GM19240 (cell line): Measurements from ENCODE around the gene IL37.
"Not testable (repeated sequence)": the region's sequence is repeated elsewhere in the genome, so short reads cannot be mapped to it uniquely, and the experiment has no call there.

Experiments
- DNase-seq: peaks from one replicate; pipeline ENCODE4 v3.0.0; 2011; ENCODE audit warnings: low spot score; ENCODE audit not compliant: insufficient read length

The IL37 gene

GRCh38 chr2:112889976-112890375 is 21.0 kb upstream of the IL37 start:
- DNase-seq, result no peak

GRCh38 chr2:112891385-112891831 is 19.6 kb upstream of the IL37 start:
- no peak for DNase-seq

- no peak for DNase-seq
Observed at GRCh38 chr2:112893752-112894151, 17.2 kb upstream of the IL37 start.

- DNase-seq, result no peak
Observed at GRCh38 chr2:112896909-112897623, 13.9 kb upstream of the IL37 start.

DNA sequence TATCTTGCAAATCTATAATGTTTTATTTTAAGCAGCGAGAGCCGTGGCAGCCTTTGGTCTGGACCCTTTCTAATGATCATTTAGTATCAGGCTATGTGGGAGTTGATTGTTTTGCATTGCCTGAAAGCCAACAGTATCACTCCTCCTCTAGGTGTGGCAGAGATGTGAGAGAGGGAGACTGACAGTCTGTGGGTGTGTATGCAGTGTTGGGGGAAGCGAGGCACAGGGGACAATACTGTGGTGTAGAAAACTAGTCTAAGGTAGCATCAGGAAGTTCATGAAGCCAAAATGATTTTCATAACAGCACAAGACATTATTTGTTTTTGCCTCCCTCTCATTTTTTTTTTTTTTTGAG is 13.4 kb upstream of the IL37 start:
- no peak for DNase-seq

DNA sequence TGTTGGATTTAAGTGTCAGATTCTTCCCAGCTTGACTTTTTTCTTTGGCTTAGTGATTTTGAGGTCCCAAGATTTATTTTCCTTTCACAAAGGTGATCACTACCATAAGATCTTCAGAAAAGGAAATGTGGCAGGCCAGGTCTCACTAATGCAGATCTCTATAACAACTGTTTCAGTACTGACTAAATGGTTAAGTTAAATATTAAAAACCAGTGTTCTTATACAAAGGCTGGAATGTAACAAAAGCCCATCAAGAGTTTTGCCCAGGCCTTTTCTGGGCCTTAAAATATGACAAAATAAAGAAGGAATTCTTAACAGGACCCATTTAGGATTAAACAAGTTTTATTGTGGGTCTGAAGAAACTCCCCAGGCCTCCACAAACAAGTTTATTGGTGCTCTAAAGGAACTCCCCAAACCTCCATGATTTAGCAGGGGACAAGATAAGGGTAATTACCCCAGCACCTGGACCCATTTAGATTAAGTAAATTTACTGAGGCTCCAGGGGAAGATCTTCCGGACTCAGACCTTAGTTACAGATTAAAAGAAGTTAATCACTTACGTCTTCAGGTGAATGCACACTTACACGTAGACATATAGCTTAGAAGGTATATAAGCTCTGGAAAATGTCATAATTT is 9.4 kb upstream of the IL37 start:
- not testable (repeated sequence) for DNase-seq

DNA sequence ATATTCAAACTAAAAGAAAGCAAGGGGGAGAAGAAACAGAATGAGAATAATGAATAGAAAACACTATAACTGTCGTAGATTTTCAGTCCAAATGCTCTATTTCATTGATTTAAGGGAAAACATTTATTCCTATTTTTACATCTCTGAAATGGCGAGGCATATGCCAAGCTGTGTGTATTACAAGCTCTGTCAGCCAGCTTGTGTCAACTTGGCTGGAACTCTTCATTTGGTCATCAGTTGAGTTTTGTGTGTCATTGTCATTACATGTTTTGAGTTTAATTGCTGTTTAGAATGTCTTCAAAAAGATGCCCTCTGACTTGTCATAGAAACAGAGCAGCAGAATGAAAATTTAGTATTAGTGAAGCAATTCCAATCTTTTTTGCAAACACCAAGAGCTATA is 8.1 kb upstream of the IL37 start:
- DNase-seq, result no peak

- DNase-seq, result no peak
Observed at GRCh38 chr2:112904883-112905282, 6.1 kb upstream of the IL37 start.

GRCh38 chr2:112906276-112906675 is 4.7 kb upstream of the IL37 start:
- no peak for DNase-seq

DNA sequence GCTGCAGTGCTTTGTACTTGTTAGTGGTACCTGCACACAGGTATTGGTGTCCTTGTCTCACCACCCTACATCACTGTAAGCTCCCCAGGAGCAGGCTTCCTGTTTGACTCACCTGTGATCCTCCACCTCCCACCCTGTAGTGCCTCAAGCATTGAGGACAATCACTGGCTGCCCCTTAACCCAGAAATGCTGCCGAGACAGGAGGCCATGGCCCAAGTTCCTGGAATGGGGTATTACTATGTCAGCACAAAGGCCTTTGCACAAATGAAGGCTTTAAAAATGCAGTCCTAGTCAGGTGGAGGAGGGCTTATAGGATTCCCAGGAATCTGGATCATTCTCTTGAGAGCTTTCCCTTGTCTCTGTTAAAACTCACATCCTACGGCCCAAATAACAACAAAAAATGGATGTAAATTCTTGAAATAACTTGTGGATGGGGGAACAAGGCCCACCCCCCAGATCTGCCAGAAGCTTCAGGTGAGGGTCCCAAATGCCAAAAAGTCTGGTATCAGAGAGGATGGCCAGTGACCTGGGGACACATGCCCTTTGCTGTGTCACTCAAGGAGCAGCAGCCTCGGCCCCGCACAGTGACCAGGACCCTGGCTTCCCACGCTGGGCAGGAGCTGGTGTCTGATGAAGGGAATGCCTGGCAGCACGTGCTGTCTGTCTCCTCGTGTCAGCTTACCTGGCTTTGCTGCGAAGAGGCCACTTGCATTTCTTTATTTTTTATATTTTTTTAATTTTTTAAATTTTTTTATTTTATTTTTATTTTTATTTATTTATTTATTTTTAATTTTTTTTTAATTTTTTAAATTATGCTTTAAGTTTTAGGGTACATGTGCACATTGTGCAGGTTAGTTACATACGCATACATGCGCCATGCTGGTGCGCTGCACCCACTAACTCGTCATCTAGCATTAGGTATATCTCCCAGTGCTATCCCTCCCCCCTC is 3.7 kb upstream of the IL37 start:
- DNase-seq, result no peak

DNA sequence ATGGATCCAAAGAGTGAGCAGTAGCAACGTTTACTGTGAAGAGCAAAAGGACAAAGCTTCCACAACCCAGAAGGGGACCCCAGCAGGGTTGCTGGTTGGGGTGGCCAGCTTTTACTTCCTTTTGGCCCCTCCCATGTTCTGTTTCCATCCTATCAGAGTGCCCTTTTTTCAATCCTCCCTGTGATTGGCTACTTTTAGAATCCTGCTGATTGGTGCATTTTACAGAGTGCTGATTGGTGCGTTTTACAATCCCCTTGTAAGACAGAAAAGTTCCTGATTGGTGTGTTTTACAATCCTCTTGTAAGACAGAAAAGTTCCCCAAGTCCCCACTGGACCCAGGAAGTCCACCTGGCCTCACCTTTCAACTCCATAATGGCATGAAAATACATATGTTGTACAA is 2.4 kb upstream of the IL37 start:
- DNase-seq, result not testable (repeated sequence)

DNA sequence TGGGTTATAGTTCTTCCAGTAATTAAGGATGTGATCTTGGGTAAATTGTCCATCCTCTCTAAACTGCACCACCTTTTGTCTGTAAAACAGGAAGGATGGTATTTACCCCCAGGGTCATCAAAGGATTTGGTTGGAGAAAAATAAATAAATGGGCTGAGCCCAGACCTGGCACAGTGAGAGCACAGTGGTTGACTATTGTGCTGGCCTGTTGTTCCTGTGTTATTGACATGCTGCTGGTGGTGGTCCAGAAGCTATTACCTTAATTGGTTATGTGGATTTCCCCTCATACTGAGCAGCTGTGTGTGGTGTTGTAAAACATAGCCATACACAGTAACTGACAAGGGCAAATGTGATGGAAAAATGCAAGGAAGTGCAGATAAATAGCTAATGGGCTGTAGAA is 746 bp upstream of the IL37 start:
- no peak for DNase-seq

DNA sequence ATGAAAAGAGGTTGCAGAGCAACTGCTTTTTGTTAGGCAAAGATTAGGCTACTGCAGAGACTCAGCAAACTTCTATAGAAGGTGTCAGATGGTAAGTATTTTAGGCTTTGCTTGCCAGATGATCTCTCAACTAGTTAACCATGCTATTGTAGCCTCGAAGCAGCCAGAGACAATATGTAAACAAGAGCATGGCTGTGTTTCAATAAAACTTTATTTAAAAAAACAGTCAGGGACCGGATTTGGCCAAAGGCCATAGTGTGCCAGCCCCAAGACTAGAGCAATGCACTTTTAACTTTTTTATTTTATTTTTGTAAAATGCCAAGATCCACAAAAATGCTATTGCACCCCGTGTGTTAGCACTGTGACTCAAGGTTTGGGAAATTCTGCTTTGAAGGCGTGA is 1.4 kb downstream of the IL37 start:
- no peak for DNase-seq

- DNase-seq, result no peak
Observed at GRCh38 chr2:112915300-112916144, 4.6 kb downstream of the IL37 start.

DNA sequence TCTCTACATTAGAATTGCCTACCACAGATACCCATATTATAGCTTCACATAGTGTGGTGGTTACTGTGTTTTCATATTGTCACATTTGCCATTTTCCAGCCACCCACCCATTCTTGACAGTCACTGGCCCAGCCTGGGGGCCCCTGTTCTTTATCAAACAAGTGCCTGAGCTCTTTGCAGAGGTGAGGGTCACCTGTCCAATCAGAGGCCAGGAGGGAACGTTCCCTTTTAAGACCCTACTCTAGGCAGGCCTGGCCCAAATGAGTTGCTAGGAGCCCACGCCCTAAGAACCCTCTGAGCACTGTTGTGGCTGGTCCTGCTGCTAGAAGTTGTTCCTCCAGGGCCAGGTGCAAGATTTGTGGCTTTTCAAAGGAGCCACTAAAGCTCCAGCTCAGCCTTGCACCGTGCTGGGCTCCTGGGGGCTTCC is 5.2 kb downstream of the IL37 start:
- no peak for DNase-seq

DNA sequence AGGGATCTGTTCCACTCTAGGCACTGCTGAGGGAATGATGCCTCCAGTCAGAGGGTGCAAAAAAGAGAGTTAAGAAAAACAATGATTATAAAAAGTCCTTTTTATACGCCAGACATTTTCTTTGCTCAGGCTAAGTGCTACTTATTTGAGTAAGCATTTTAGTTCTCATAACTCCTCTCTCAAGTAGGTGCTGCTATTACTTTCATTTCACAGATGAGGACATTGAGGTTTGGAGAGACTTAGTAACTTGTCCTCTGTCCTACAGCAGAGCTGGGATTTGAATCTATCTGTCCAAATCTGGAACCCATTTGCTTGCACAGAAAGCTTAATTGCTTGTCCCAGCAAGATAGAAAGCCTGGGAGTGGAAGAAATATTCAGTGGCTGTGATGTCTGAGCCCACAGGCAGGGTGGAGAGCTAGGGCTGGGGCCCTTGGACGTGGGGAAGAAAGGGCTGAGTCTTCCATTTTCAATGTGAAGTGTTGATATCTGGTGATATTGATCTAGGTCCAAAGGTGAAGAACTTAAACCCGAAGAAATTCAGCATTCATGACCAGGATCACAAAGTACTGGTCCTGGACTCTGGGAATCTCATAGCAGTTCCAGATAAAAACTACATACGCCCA is 5.8 kb downstream of the IL37 start:
- no peak for DNase-seq

- DNase-seq, result no peak
Observed at GRCh38 chr2:112917856-112918255, 6.9 kb downstream of the IL37 start.

GRCh38 chr2:112918256-112918655 is 7.3 kb downstream of the IL37 start:
- no peak for DNase-seq

- no peak for DNase-seq
Observed at GRCh38 chr2:112919086-112919485, 8.1 kb downstream of the IL37 start.

DNA sequence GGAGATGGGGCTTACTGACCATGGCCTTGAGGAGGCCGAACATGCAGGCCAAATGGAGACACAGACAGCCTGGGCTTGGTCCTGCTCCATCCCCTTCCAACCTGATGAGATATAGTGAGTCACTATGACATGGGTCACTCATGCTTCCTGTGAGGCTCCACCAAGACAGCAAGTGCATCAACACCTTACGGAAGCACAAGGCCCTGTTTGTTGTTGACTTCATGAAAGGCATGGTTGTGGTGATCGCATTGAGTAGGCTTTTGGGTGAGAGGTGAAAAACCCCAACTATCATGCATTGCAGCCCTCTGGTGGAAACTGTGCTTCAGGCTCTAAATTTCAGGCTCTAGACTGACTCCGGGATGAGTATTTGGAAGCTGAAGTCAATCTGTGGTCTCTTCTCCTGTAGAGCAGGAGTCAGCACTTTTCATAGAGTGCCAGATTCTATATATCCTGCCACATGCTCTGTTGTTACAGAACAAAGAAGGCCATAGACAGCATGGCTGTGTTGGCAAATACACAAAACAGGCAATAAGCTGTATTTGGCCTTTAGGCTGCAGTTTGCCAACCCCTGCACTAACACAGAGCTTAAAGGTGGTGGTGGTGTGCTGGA is 10.1 kb downstream of the IL37 start:
- DNase-seq, result no peak
